Measurements from ENCODE around the gene C3orf22.
"Not testable (repeated sequence)": the region's sequence is repeated elsewhere in the genome, so short reads cannot be mapped to it uniquely, and the experiment has no call there.

C3orf22 gene

GRCh38 chr3:126558336-126559071, at the start of gene C3orf22:
TSS of gene C3orf22 (minus strand) at chr3:126558932. CDS start at chr3:126553390, 5,542 bp downstream.
- DNase-seq (ENCODE audit: low read depth) = no peak

- DNase-seq (ENCODE audit: low read depth) = no peak
Measured at GRCh38 chr3:126607214-126607908, 48.6 kb upstream of the C3orf22 start.

- DNase-seq (ENCODE audit: low read depth) = no peak
Measured at GRCh38 chr3:126606001-126606400, 47.3 kb upstream of the C3orf22 start.

GRCh38 chr3:126604691-126605090, 46.0 kb upstream of the C3orf22 start:
- DNase-seq (ENCODE audit: low read depth) = no peak

GRCh38 chr3:126599101-126599500, 40.4 kb upstream of the C3orf22 start:
- no peak for DNase-seq (ENCODE audit: low read depth)

GRCh38 chr3:126595479-126595878, 36.7 kb upstream of the C3orf22 start:
- DNase-seq (ENCODE audit: low read depth) = not testable (repeated sequence)

GRCh38 chr3:126591515-126591914, 32.8 kb upstream of the C3orf22 start:
- not testable (repeated sequence) for DNase-seq (ENCODE audit: low read depth)

GRCh38 chr3:126582311-126582710, 23.6 kb upstream of the C3orf22 start:
- DNase-seq (ENCODE audit: low read depth) = no peak

GRCh38 chr3:126581569-126581968, 22.8 kb upstream of the C3orf22 start:
- no peak for DNase-seq (ENCODE audit: low read depth)

GRCh38 chr3:126580746-126581145, 22.0 kb upstream of the C3orf22 start:
- no peak for DNase-seq (ENCODE audit: low read depth)

GRCh38 chr3:126578702-126579101, 20.0 kb upstream of the C3orf22 start:
- DNase-seq (ENCODE audit: low read depth) = no peak

GRCh38 chr3:126577261-126577660, 18.5 kb upstream of the C3orf22 start:
- no peak for DNase-seq (ENCODE audit: low read depth)

GRCh38 chr3:126573492-126574117, 14.9 kb upstream of the C3orf22 start:
- DNase-seq (ENCODE audit: low read depth) = no peak

GRCh38 chr3:126571078-126571477, 12.3 kb upstream of the C3orf22 start:
- DNase-seq (ENCODE audit: low read depth) = no peak

GRCh38 chr3:126570103-126570541, 11.4 kb upstream of the C3orf22 start:
- no peak for DNase-seq (ENCODE audit: low read depth)

- no peak for DNase-seq (ENCODE audit: low read depth)
Measured at GRCh38 chr3:126569390-126569975, 10.8 kb upstream of the C3orf22 start.

- DNase-seq (ENCODE audit: low read depth) = no peak
Measured at GRCh38 chr3:126568776-126569342, 10.1 kb upstream of the C3orf22 start.

- no peak for DNase-seq (ENCODE audit: low read depth)
Measured at GRCh38 chr3:126567696-126568438, 9.1 kb upstream of the C3orf22 start.

- DNase-seq (ENCODE audit: low read depth) = no peak
Measured at GRCh38 chr3:126562737-126563276, 4.1 kb upstream of the C3orf22 start.

GRCh38 chr3:126557761-126558160, 971 bp downstream of the C3orf22 start:
- no peak for DNase-seq (ENCODE audit: low read depth)

GRCh38 chr3:126557415-126557745, 1.4 kb downstream of the C3orf22 start:
- no peak for DNase-seq (ENCODE audit: low read depth)
